Stimulated activated CD4-positive, alpha-beta T cell treated with anti-CD3 and anti-CD28 coated beads, Interleukin-2, amount 100 ng/mL, for 24 hours (primary cell): Measurements from ENCODE around the gene HOXA13.

Experiments
- DNase-seq, 2 donors: peaks; one replicate each; pipeline ENCODE4 v3.0.0-alpha.2; 2020

Gene HOXA13

GRCh38 chr7:27199849-27200760 lies at the start of gene HOXA13:
Gene HOXA13, minus strand, starts transcription at chr7:27200091. Its CDS starts 14 bp downstream, at chr7:27200077.
- DNase-seq, result no peak

GRCh38 chr7:27248911-27249723 lies 49.2 kb upstream of the HOXA13 start:
- DNase-seq, result no peak

GRCh38 chr7:27248427-27248806 lies 48.5 kb upstream of the HOXA13 start:
- DNase-seq, result no peak

- DNase-seq, result no peak
Measured at GRCh38 chr7:27247452-27248426, 47.8 kb upstream of the HOXA13 start.

GRCh38 chr7:27247000-27247399 lies 47.1 kb upstream of the HOXA13 start:
- DNase-seq, result no peak

- DNase-seq, result peak in 1 of 2 donors; percentile 48
Measured at GRCh38 chr7:27245798-27246691, 46.2 kb upstream of the HOXA13 start.

- DNase-seq, result no peak
Measured at GRCh38 chr7:27245124-27245797, 45.4 kb upstream of the HOXA13 start.

- no peak for DNase-seq
Measured at GRCh38 chr7:27244488-27245123, 44.7 kb upstream of the HOXA13 start.

- no peak for DNase-seq
Measured at GRCh38 chr7:27243340-27244163, 43.7 kb upstream of the HOXA13 start.

- peak in 1 of 2 donors; percentile 49 for DNase-seq
Measured at GRCh38 chr7:27242555-27243339, 42.9 kb upstream of the HOXA13 start, which contains the start of gene EVX1. Gene EVX1, plus strand, starts transcription at chr7:27242802. Its CDS starts 229 bp downstream, at chr7:27243031.

- no peak for DNase-seq
Measured at GRCh38 chr7:27242154-27242553, 42.3 kb upstream of the HOXA13 start.

- DNase-seq, result no peak
Measured at GRCh38 chr7:27241189-27242056, 41.5 kb upstream of the HOXA13 start.

- no peak for DNase-seq
Measured at GRCh38 chr7:27240015-27240731, 40.3 kb upstream of the HOXA13 start.

- DNase-seq, result no peak
Measured at GRCh38 chr7:27239387-27240014, 39.6 kb upstream of the HOXA13 start.

- DNase-seq, result no peak
Measured at GRCh38 chr7:27238979-27239386, 39.1 kb upstream of the HOXA13 start.

- no peak for DNase-seq
Measured at GRCh38 chr7:27237735-27238334, 37.9 kb upstream of the HOXA13 start.
